ENCODE measurements around the gene MRPS15. TPM values are rescaled to one million over a fixed set of nuclear protein-coding genes. Genes with fewer than 3 reads are reported as not detected.

MRPS15 gene
- polyA plus RNA-seq, 4 donors: 68.2 to 122 (median 109) TPM

GRCh38 chr1:36464605-36465393 lies 615 bp upstream of the MRPS15 start:
- peak; percentile 18 to 64 for DNase-seq
- 13 to 27% (median 22%) methylated on average over 13 of the region's 13 CpGs for WGBS, 3 donors
- Histone ChIP-seq H3K4me1 (ENCODE audit: control insufficient read depth in 3 of 3, insufficient read depth in 2 of 3, low read depth in 1 of 3, low read length in 2 of 3) (peaks cover 0 to 18% (median 2%) of the 10 kb centered on the region in 3 donors), H3K27me3 (ENCODE audit: control insufficient read depth in 3 of 3, insufficient read depth in 3 of 3, low read length in 3 of 3) (no peaks in the 10 kb centered on the region), H3K4me3 (ENCODE audit: low read depth in 1 of 3, low read length in 3 of 3) (peak overlapping the region; percentile 75 to 98 (median 96)), H3K36me3 (ENCODE audit: control insufficient read depth in 3 of 3, insufficient read depth in 2 of 3, low read depth in 1 of 3, low read length in 3 of 3) (peaks cover 2 to 25% (median 2%) of the 10 kb centered on the region in 3 donors), H3K27ac (ENCODE audit: low read depth in 1 of 3, low read length in 2 of 3) (peak overlapping the region; percentile 80 to 99 (median 97)), H3K9me3 (ENCODE audit: control insufficient read depth in 2 of 2, insufficient read depth in 1 of 2, low read depth in 1 of 2, low read length in 1 of 2) (no peaks in the 10 kb centered on the region)
- FAIRE-seq: no peak

- H3K36me3 ChIP-seq (ENCODE audit: control insufficient read depth in 3 of 3, insufficient read depth in 2 of 3, low read depth in 1 of 3, low read length in 3 of 3): peaks cover 2 to 34% (median 6%) of the 10 kb centered on the region in 3 donors
- H3K4me3 ChIP-seq (ENCODE audit: low read depth in 1 of 3, low read length in 3 of 3): peak overlapping the region; percentile 75 to 98 (median 96)
- H3K27me3 ChIP-seq (ENCODE audit: control insufficient read depth in 3 of 3, insufficient read depth in 3 of 3, low read length in 3 of 3): no peaks in the 10 kb centered on the region
- peak overlapping the region; percentile 38 to 99 (median 97) for H3K27ac ChIP-seq (ENCODE audit: low read depth in 1 of 3, low read length in 2 of 3)
- 7 to 11% (median 11%) methylated on average over 6 of the region's 6 CpGs for WGBS, 3 donors
- H3K9me3 ChIP-seq (ENCODE audit: control insufficient read depth in 2 of 2, insufficient read depth in 1 of 2, low read depth in 1 of 2, low read length in 1 of 2): no peaks in the 10 kb centered on the region
- peak in 1 of 2 donors; percentile 51 for DNase-seq
- H3K4me1 ChIP-seq (ENCODE audit: control insufficient read depth in 3 of 3, insufficient read depth in 2 of 3, low read depth in 1 of 3, low read length in 2 of 3): peaks cover 0 to 18% (median 2%) of the 10 kb centered on the region in 3 donors
- FAIRE-seq: no peak
Measured at GRCh38 chr1:36463463-36463802, 751 bp downstream of the MRPS15 start.

GRCh38 chr1:36458910-36459309 lies 5.3 kb downstream of the MRPS15 start:
- FAIRE-seq: no peak
- H3K36me3 ChIP-seq (ENCODE audit: control insufficient read depth in 3 of 3, insufficient read depth in 2 of 3, low read depth in 1 of 3, low read length in 3 of 3): peaks cover 8 to 53% (median 24%) of the 10 kb centered on the region in 3 donors

GRCh38 chr1:36457691-36458090 lies 6.5 kb downstream of the MRPS15 start:
- Histone ChIP-seq H3K4me3 (ENCODE audit: low read depth in 1 of 3, low read length in 3 of 3) (no peak overlapping the region), H3K9me3 (ENCODE audit: control insufficient read depth in 2 of 2, insufficient read depth in 1 of 2, low read depth in 1 of 2, low read length in 1 of 2) (no peaks in the 10 kb centered on the region), H3K27me3 (ENCODE audit: control insufficient read depth in 3 of 3, insufficient read depth in 3 of 3, low read length in 3 of 3) (no peaks in the 10 kb centered on the region), H3K36me3 (ENCODE audit: control insufficient read depth in 3 of 3, insufficient read depth in 2 of 3, low read depth in 1 of 3, low read length in 3 of 3) (peaks cover 8 to 53% (median 24%) of the 10 kb centered on the region in 3 donors), H3K27ac (ENCODE audit: low read depth in 1 of 3, low read length in 2 of 3) (no peak overlapping the region), H3K4me1 (ENCODE audit: control insufficient read depth in 3 of 3, insufficient read depth in 2 of 3, low read depth in 1 of 3, low read length in 2 of 3) (no peaks in the 10 kb centered on the region)
- FAIRE-seq (no peak), DNase-seq (no peak)
- WGBS, 3 donors: 65 to 87% (median 73%) methylated on average over 5 of the region's 5 CpGs

More at GRCh38 chr1:36458910-36459309, 5.3 kb downstream of the MRPS15 start:
- Histone ChIP-seq H3K4me3 (ENCODE audit: low read depth in 1 of 3, low read length in 3 of 3) (no peak overlapping the region), H3K27me3 (ENCODE audit: control insufficient read depth in 3 of 3, insufficient read depth in 3 of 3, low read length in 3 of 3) (no peaks in the 10 kb centered on the region), H3K9me3 (ENCODE audit: control insufficient read depth in 2 of 2, insufficient read depth in 1 of 2, low read depth in 1 of 2, low read length in 1 of 2) (no peaks in the 10 kb centered on the region), H3K27ac (ENCODE audit: low read depth in 1 of 3, low read length in 2 of 3) (no peak overlapping the region), H3K4me1 (ENCODE audit: control insufficient read depth in 3 of 3, insufficient read depth in 2 of 3, low read depth in 1 of 3, low read length in 2 of 3) (peaks cover 0 to 2% (median 0%) of the 10 kb centered on the region in 3 donors)
- 78 to 87% (median 83%) methylated on average over 3 of the region's 3 CpGs for WGBS, 3 donors
- no peak for DNase-seq

GRCh38 chr1:36456391-36456928 lies 7.7 kb downstream of the MRPS15 start:
- H3K36me3 ChIP-seq (ENCODE audit: control insufficient read depth in 3 of 3, insufficient read depth in 2 of 3, low read depth in 1 of 3, low read length in 3 of 3): peaks cover 8 to 43% (median 24%) of the 10 kb centered on the region in 3 donors
- no peak for DNase-seq
- no peak for FAIRE-seq

GRCh38 chr1:36455386-36455785 lies 8.8 kb downstream of the MRPS15 start:
- DNase-seq (no peak), FAIRE-seq (no peak)
- Histone ChIP-seq H3K36me3 (ENCODE audit: control insufficient read depth in 3 of 3, insufficient read depth in 2 of 3, low read depth in 1 of 3, low read length in 3 of 3) (peaks cover 6 to 33% (median 22%) of the 10 kb centered on the region in 3 donors), H3K27ac (ENCODE audit: low read depth in 1 of 3, low read length in 2 of 3) (no peak overlapping the region), H3K4me1 (ENCODE audit: control insufficient read depth in 3 of 3, insufficient read depth in 2 of 3, low read depth in 1 of 3, low read length in 2 of 3) (peaks cover 0 to 3% (median 0%) of the 10 kb centered on the region in 3 donors), H3K4me3 (ENCODE audit: low read depth in 1 of 3, low read length in 3 of 3) (no peak overlapping the region), H3K27me3 (ENCODE audit: control insufficient read depth in 3 of 3, insufficient read depth in 3 of 3, low read length in 3 of 3) (no peaks in the 10 kb centered on the region), H3K9me3 (ENCODE audit: control insufficient read depth in 2 of 2, insufficient read depth in 1 of 2, low read depth in 1 of 2, low read length in 1 of 2) (no peaks in the 10 kb centered on the region)
- WGBS, 3 donors: 75 to 88% (median 82%) methylated on average over 1 of the region's 1 CpG

More at GRCh38 chr1:36456391-36456928, 7.7 kb downstream of the MRPS15 start:
- no peaks in the 10 kb centered on the region for H3K9me3 ChIP-seq (ENCODE audit: control insufficient read depth in 2 of 2, insufficient read depth in 1 of 2, low read depth in 1 of 2, low read length in 1 of 2)
- no peaks in the 10 kb centered on the region for H3K4me1 ChIP-seq (ENCODE audit: control insufficient read depth in 3 of 3, insufficient read depth in 2 of 3, low read depth in 1 of 3, low read length in 2 of 3)
- H3K4me3 ChIP-seq (ENCODE audit: low read depth in 1 of 3, low read length in 3 of 3): no peak overlapping the region
- no peak overlapping the region for H3K27ac ChIP-seq (ENCODE audit: low read depth in 1 of 3, low read length in 2 of 3)
- H3K27me3 ChIP-seq (ENCODE audit: control insufficient read depth in 3 of 3, insufficient read depth in 3 of 3, low read length in 3 of 3): no peaks in the 10 kb centered on the region

- FAIRE-seq (no peak), DNase-seq (no peak)
- 88 to 93% (median 92%) methylated on average over 6 of the region's 6 CpGs for WGBS, 3 donors
- Histone ChIP-seq H3K36me3 (ENCODE audit: control insufficient read depth in 3 of 3, insufficient read depth in 2 of 3, low read depth in 1 of 3, low read length in 3 of 3) (peaks cover 6 to 25% (median 20%) of the 10 kb centered on the region in 3 donors), H3K9me3 (ENCODE audit: control insufficient read depth in 2 of 2, insufficient read depth in 1 of 2, low read depth in 1 of 2, low read length in 1 of 2) (no peaks in the 10 kb centered on the region), H3K4me1 (ENCODE audit: control insufficient read depth in 3 of 3, insufficient read depth in 2 of 3, low read depth in 1 of 3, low read length in 2 of 3) (peaks cover 0 to 6% (median 0%) of the 10 kb centered on the region in 3 donors), H3K4me3 (ENCODE audit: low read depth in 1 of 3, low read length in 3 of 3) (no peak overlapping the region), H3K27ac (ENCODE audit: low read depth in 1 of 3, low read length in 2 of 3) (no peak overlapping the region), H3K27me3 (ENCODE audit: control insufficient read depth in 3 of 3, insufficient read depth in 3 of 3, low read length in 3 of 3) (no peaks in the 10 kb centered on the region)
Measured at GRCh38 chr1:36453600-36454388, 10.4 kb downstream of the MRPS15 start.

- no peaks in the 10 kb centered on the region for H3K9me3 ChIP-seq (ENCODE audit: control insufficient read depth in 2 of 2, insufficient read depth in 1 of 2, low read depth in 1 of 2, low read length in 1 of 2)
- WGBS, 3 donors: 88 to 93% (median 92%) methylated on average over 3 of the region's 3 CpGs
- DNase-seq (no peak), FAIRE-seq (no peak)
- peaks cover 6 to 19% (median 18%) of the 10 kb centered on the region in 3 donors for H3K36me3 ChIP-seq (ENCODE audit: control insufficient read depth in 3 of 3, insufficient read depth in 2 of 3, low read depth in 1 of 3, low read length in 3 of 3)
- no peak overlapping the region for H3K27ac ChIP-seq (ENCODE audit: low read depth in 1 of 3, low read length in 2 of 3)
- H3K27me3 ChIP-seq (ENCODE audit: control insufficient read depth in 3 of 3, insufficient read depth in 3 of 3, low read length in 3 of 3): no peaks in the 10 kb centered on the region
- H3K4me1 ChIP-seq (ENCODE audit: control insufficient read depth in 3 of 3, insufficient read depth in 2 of 3, low read depth in 1 of 3, low read length in 2 of 3): peaks cover 0 to 6% (median 0%) of the 10 kb centered on the region in 3 donors
- H3K4me3 ChIP-seq (ENCODE audit: low read depth in 1 of 3, low read length in 3 of 3): no peak overlapping the region
Measured at GRCh38 chr1:36453051-36453450, 11.1 kb downstream of the MRPS15 start.

Data from small intestine (tissue), 7 donors.